Stimulated activated CD4-positive, alpha-beta T cell treated with anti-CD3 and anti-CD28 coated beads, Interleukin-1b, Interleukin-23, amount 100 ng/mL, for 1 hour (primary cell): ENCODE measurements around the gene XIRP1.
"Not testable (repeated sequence)": the region's sequence is repeated elsewhere in the genome, so short reads cannot be mapped to it uniquely, and the experiment has no call there.

Experiments used
- DNase-seq, 2 donors: peaks; one replicate each; pipeline ENCODE4 v3.0.0-alpha.2; 2020; ENCODE audit warnings: low read depth in 2 of 2

Gene XIRP1, protein sequence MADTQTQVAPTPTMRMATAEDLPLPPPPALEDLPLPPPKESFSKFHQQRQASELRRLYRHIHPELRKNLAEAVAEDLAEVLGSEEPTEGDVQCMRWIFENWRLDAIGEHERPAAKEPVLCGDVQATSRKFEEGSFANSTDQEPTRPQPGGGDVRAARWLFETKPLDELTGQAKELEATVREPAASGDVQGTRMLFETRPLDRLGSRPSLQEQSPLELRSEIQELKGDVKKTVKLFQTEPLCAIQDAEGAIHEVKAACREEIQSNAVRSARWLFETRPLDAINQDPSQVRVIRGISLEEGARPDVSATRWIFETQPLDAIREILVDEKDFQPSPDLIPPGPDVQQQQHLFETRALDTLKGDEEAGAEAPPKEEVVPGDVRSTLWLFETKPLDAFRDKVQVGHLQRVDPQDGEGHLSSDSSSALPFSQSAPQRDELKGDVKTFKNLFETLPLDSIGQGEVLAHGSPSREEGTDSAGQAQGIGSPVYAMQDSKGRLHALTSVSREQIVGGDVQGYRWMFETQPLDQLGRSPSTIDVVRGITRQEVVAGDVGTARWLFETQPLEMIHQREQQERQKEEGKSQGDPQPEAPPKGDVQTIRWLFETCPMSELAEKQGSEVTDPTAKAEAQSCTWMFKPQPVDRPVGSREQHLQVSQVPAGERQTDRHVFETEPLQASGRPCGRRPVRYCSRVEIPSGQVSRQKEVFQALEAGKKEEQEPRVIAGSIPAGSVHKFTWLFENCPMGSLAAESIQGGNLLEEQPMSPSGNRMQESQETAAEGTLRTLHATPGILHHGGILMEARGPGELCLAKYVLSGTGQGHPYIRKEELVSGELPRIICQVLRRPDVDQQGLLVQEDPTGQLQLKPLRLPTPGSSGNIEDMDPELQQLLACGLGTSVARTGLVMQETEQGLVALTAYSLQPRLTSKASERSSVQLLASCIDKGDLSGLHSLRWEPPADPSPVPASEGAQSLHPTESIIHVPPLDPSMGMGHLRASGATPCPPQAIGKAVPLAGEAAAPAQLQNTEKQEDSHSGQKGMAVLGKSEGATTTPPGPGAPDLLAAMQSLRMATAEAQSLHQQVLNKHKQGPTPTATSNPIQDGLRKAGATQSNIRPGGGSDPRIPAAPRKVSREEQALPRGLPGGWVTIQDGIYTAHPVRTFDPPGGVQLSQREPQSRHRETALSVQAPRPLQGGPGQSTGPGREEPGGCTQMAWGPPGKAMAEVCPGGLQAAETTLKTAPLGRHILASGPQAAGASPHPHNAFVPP (N-terminal part only)

DNA sequence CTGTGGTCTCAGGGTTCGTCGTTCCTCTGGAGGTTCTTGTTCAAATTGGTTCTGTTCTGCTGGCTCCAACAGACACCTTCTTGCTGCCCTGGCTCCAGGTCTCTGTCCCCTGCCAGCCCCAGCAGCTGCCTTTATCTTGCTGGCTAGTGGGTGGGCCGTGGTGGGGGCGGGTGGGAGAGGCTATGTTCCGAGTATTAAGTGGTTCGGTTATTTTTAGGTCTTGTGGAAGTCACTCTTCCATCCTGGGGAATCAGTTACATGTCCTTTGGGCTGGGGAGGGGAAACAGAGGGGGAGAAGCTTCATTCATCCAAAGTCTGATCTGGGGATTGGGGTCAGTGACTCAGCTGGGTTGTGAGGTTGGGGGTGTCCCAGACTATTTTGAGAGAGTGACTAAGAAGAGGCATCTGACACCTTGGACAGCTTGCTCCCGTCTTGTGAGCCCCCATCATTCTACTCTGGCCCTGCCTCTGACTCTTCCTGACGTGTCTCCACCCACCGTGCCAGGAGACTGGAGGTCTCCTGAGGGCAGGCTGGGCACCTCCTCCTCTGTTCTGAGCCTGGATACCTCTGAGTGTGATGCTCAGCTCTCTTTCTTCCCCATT is at the start of gene XIRP1:
TSS of gene XIRP1 (minus strand) at position 106 of the 603 bp plus-strand sequence. CDS start 3,150 bp downstream, outside the sequence.
- no peak for DNase-seq

DNA sequence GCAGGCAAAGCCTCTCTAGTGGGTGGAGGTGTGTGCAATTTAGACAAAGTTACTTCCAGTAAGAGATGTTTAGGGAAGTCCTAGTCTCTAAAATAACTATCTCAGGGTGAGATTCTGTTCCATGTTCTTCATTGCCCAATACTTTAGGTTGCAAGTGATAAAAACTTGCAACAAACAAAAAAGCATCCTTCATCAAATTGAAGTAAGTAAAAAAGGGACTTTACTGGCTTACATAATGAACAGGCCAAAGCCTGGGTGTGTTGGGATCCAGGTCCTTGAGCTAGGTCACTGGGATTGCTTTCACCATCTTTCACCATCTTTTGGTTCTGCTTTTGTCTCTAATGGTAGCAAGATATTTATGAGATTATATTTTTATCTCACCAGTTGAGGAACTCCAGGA is 49.2 kb upstream of the XIRP1 start:
- no peak for DNase-seq

DNA sequence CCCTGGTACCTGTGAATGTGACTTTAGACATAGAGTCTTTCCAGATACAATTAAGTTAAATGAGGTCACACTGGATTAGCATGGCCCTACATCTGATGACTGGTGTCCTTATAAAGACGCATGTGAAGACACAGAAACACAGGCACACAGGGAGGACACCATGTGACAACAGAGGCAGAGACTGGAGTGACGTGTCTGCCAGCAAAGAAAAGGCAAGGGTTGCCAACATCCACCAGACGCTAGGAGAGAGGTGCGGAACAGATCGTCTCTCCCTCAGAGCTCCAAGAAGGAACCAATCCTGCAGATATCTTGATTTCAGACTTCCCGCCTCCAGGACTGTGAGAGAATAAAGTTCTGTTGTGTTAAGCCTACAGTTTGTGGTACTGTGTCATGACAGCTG is 44.6 kb upstream of the XIRP1 start:
- no peak for DNase-seq

DNA sequence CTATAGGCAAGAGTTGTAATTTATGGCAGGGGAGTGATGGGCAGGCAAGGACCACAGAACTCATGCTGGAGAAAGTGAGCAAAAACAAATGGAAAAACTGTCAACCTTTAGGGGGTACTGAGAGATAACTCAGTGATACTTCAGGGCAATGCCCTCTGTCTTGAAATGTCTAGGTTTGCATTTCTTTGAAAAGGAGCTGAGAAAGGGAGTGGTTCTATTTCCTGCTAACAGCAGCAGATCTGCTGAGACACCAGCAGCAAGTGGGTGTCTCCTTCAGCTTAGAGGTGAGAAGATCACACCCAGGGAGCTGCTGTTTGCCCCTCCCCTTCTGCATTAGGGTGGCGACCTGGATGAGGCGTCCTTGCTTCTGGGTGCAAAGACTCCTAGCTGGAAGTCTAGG is 42.3 kb upstream of the XIRP1 start:
- DNase-seq, result no peak

DNA sequence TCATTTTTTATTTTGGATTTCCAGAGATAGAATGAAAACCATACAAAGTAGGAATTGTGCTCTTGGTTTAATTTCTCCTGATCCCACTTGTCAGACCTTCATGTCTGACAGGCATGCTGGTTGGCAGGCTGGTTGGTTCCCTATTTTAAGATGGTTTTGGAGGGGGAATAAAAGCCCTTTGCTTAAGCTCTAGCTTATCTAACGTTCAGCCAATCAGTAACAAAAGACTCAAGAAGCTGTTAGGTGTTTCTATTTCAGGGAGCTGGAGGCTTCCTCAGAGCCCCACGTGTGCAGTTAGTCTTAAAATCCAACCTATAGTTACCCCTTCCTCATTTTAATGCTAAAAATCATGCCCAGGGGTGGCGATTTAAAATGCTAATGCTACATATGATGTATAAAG is 40.5 kb upstream of the XIRP1 start:
- DNase-seq, result no peak

DNA sequence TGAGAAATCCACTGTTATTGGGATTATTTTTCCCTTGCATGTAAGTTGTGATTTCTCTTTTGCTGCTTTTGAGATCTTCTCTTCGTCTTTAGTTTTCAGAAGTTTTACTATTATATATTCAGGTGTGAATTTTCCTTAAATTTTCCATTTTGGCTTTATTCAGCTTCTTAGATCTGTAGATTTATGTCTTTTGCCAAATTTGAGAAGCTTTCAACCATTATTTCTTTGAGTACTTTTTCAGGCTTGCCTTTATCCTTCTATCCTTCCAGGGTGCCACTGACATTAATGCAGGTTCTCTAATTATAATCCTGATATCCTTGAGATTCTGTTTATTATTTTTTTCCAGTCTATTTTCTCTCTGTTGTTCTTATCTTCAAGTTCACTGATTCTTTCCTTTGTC is 38.1 kb upstream of the XIRP1 start:
- no peak for DNase-seq

DNA sequence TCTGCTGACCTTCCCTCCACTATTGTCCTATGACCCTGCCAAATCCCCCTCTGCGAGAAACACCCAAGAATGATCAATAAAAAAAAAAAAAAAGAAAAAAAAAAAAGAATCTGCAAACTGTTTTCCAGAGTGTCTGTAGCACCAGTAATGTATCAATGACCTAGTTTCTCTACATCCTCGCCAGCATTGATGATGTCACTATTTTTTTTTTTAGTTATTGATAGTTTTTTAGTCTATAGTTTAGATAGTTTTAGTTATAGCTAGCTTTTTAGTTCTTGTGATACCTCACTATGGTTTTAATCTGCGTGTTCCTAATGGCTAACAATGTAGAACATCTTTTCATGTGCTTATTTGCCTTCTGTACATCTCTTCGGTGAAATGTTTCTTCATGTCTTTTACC is 36.1 kb upstream of the XIRP1 start:
- DNase-seq, result no peak

DNA sequence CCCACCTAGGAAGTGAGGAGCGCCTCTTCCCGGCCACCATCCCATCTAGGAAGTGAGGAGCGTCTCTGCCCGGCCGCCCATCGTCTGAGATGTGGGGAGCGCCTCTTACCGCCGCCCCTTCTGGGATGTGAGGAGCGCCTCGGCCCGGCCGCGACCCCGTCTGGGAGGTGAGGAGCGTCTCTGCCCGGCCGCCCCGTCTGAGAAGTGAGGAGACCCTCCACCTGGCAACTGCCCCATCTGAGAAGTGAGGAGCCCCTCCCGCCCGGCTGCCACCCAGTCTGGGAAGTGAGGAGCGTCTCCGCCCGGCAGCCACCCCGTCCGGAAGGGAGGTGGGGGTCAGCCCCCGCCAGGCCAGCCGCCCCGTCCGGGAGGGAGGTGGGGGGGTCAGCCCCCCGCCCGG is 35.2 kb upstream of the XIRP1 start:
- not testable (repeated sequence) for DNase-seq

DNA sequence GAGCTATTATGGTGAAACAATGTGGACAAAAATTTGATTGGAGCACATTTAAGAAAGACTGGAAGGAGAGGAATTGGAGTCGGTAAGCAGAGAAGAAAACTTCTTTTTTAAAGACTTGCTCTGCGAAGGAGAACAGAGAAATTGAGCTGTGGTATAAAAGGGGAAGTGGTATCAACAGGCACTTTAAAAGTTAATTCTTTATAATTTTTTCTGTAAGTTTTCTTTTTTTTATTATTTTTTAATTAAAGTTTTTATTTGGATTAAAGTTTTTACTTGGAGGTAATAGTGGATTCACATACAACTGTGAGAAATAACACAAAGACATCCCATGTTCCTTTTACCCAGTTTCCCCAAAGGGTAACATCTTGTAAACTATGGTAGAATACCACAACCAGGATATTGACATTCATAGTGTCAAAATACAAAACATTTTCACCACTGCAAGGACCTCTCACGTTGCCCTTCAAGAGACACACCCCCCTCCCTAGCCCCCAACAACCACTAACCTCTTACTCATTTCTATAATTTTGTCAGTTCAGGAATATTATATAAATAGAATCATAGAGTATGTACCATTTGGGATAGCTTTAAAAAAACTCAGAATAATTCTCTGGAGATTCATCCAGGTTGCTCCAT is 33.8 kb upstream of the XIRP1 start:
- DNase-seq, result no peak

DNA sequence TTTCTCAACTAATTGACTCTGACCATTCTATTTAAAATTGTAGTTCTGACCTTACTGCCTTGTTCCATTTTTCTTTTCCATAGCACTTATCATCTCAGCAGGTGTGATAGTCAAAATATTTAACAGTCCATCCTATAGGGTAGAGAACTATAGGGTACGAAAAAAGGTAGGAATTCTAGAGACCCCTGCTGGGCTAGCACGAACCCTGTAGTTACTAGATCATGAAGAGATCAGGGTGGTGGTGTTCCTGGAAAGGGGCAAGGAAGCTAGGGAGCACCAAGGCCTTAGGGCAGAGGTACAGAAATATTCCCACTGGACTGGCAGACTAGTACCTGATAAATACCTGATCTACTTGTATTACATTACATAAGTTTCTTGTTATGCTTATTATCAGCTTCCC is 31.9 kb upstream of the XIRP1 start:
- DNase-seq, result no peak

DNA sequence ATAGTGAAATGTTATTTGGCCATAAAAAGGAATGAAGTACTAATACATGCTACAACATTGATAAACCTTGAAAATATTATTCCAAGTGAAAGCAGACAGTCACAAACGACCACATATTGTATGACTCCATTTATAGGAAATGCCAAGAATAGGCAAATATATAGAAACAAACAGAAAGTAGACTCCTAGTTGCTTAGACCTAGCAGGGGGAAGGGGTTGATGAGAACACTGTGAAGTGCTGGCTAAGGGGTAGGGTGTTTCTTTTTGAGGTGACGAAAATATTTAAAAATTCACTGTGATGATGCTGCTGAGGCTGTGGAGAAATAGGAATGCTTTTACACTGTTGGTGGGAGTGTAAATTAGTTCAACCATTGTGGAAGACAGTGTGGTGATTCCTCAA is 30.5 kb upstream of the XIRP1 start:
- DNase-seq, result no peak

DNA sequence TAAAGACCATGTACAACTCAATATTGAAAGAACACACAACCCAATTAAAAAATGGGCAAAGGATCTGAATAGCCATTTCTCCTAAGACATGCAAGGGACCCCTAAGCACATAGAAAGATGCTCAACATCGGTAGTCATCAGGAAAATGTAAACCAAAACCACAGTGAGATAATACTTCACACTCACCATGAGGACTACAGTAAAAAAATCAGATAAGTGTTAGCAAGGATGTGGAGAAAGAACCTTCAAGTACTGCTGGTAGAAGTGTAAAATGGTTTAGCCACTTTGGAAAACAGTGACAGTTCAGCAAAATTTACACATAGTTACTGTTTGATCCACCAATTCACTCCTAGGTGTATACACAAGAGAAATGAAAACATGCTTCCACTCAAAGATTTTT is 30.1 kb upstream of the XIRP1 start:
- DNase-seq, result no peak

DNA sequence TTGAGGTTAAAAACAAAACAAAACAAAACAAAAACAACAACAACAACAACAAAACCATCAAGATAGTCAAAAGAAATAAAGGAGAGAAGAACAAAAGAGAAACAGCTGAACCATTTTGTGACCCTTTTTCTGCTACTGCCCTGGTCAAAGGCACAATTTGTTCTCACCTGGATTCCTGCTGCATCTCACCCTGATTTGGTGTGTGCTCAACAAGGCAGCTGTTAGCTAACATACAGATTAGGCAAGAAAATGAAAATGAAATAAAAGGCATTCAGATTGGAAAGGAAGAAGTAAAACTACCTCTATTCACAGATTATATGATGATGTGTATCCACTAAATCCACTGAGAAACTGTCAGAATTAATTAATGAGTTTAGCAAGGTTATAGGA is 28.7 kb upstream of the XIRP1 start:
- DNase-seq, result no peak

DNA sequence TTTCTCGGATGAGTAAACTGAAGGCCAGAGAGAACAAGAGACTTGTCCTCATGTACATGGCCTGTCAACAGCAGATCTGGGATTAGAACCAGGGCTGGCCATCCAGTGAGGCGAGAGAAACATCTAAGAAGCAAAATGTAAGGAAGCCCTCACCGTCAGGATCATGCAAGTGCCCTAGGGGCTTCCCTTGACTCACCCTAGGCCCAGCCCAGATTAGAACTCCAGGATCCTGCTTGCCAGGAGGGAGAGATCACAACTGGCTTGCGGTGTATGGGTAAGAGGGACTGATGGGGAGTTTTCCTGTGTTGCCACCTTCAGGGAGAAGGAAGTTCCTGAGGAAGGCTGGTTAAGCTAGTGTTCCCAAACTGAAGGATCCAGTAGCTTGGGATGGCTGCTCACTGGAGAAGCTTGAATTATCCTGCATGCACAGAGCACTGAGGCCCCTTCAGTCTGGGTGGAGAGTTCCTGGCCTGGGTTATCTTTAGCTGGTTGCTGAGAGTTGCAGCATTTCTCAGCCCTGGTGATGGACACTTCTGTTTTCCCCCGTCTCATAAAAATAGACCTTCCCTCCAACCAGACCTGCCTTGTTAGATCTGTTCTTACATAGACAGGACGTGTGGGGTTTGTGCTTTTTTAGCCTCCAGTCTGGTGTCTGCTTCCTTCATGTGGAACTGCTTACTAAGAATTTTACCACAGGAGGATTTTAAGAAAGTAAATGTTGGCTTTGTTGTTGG is 28.2 kb upstream of the XIRP1 start:
- no peak for DNase-seq

DNA sequence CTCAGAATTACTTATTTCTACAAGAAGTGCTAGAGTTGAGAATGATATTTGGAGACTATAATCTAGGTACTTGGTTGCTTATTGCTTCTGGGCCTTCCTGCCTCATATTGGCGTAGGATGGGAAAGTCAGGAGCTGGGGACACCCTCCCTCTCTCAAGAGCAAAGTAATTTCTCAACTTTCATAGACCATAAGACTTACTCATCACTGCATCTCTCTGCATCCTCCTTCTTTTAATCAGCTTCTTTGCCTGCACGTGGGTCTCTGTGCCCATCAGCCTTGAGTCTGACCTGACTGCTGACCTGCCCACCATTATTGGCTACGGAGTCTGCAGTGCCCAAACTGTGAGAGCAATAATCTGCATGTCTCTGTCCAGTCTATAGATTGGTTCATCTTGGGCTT is 27.3 kb upstream of the XIRP1 start:
- DNase-seq, result no peak

DNA sequence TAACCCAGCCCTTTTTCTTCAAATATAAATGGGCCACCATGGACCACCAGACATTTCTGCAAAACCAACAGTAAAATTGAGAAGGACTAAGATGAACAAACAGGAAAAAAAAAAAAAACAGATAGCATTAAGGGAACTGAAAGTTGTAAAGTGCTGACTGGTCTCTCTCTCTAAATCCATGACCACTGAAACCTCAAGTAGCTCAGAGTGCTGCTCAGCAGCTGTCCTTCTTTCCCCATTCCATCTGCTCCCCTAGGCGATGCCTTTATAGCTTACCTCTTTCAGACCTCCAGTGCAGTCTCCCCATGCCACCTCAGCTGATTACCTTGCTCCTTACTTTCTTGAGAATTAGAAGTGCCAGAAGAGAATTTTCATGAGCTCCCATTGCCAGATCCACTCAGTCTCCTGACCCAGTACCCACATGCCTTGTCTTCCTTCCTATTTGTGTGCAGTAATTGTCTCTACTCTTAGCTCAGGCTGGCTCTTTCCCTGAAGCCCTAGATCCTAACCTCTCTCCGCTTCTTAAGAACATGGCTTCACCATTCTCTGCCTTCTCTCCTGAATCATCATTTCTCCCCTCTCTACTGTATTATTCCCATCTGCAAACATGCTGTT is 23.9 kb upstream of the XIRP1 start:
- no peak for DNase-seq

DNA sequence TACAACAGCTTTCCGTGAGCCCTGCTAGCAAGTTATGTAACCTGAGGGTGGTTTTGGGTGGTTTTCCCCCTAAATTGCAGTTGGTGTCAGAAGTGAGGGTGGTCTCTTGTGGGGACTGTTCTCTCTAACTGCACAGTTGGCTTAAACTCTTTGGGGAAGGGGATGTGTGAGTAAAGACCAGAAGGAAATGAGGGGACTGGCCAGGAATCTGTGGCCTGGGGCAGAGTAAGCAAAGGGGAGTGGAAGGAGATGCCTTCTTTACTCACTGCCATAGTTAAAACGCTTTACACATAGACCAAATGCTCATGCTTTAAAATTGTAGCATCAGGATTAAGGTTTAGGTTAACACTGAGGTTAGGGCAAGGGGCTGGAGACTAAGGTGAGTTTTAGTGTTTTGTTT is 21.2 kb upstream of the XIRP1 start:
- DNase-seq, result no peak

DNA sequence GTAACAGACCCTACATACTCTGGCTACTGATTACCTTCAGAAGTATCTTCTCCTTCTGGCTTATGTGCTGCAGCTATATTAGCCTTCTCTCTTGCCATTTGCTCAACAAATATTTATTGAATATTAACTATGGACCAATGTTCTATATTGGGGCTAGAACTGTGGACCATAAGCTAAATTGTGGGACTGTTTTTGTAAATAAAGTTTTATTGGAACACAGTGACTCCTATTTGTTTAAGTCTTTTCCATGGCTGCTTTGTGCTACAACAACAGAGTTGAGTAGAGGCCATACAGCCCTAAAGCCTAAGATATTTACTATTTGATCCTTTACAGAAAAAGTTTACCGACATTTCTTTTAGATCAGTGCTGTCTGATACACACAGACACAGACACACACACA is 20.3 kb upstream of the XIRP1 start:
- DNase-seq, result no peak

DNA sequence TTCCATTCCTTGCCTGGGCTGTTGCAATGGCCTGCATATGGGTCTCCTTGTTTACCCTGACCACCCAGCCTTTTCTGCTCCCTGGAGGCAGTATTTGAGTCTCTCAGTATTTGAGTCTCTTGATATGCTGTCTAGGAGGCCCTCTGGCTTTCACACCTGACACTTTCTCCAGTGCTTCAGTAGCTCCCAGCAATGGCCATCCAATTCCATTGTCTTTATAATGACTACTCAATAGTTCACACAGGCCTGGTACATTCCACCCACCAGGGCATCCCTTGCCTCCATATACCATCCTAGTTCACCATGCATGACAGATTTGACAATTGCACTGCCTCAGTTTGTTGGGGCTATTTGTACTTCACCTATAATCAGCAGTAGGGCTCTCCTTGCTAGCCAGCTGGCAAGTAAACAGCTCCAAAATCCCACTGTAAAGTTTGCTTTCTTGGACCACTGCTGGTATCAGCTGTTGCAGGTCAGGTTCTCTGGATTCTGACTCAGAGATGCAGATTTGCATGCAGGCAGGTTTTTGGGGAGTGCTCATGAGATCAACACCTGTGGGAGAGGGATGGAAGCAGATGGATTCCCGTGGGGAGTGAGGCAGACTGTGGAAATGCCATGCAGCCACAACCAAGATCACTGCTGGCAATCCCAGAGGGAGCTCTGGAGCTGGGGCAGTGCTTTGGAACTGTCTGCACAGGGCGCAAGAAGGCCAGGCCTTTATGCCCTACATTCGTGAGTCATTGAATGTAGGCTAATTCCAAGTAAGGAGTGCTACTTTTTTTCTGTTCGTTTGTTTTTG is 19.1 kb upstream of the XIRP1 start:
- DNase-seq, result no peak
